ENCODE data around the gene RAB11FIP4. TPM values are rescaled to one million over a fixed set of nuclear protein-coding genes. Genes with fewer than 3 reads are reported as not detected.

The RAB11FIP4 gene
- total RNA-seq, 1 experiment from 2014 or later: 54.9 TPM

DNA sequence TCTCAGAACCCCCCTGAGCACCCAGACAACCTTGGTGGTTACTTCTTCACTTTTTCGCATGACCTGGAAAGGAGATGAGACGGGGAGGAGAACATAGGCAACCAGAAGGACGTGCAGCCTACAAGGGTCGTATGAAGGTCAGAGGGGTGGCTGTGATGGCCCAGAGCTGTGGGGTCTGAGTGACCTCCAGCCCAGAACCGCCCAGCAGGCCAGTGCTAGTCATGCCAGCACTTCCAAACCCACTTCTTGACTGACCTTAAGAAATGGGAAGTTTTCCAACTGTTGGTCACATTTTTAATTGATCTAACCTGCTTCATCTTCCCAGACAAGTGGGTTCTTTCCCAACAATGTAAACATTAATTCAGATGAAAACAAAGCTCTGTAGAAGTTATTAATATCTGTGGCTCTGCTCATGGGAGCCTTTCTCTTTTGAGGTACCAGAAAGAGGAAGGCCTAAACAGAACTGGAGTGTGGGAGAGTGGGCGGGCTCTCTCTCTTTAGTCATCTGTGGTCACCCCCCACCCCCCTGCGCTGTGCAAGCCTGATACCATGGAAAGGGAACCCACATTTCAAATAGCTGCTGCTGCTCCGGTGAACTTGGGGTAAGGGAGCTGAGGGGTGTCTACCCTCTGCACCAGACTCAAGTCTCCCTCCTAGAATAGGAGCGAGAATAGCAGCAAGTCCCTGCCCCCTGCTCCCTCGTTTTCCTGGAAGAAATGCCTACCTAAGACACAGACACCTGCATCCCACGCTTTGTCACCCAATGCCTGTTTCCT, 101.6 kb downstream of the RAB11FIP4 start:
- Mint-ChIP-seq H3K9me3 (no peaks in the 10 kb centered on the region), H3K36me3 (no peaks in the 10 kb centered on the region), H3K4me3 (no peak overlapping the region), H3K4me1 (peaks cover 73% of the 10 kb centered on the region), H3K27me3 (ENCODE audit: low read depth) (no peaks in the 10 kb centered on the region; the same call in 1 of the 2 replicates), H3K27ac (peak overlapping the region; percentile 79; the same call in 1 of the 2 replicates)
- no peak for DNase-seq (ENCODE audit: low spot score)
- ChIA-PET CTCF (interaction anchor here (1.3 to 2.0 kb wide), 3 partner anchors 24 to 103 kb away, joined by 5 to 8 read pairs (median 6); no protein-coding TSS in a partner anchor), POLR2A (no interaction called here)
- TF ChIP-seq, protein P1, sequence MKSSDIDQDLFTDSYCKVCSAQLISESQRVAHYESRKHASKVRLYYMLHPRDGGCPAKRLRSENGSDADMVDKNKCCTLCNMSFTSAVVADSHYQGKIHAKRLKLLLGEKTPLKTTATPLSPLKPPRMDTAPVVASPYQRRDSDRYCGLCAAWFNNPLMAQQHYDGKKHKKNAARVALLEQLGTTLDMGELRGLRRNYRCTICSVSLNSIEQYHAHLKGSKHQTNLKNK (CRISPR knock-in tag; IDR thresholded peaks at IDR 0.05): no peak
- no peak for TF ChIP-seq IRF2 (CRISPR knock-in tag; IDR thresholded peaks at IDR 0.05; ENCODE audit: borderline replicate concordance, low read depth)
- TF ChIP-seq EMX1 (CRISPR knock-in tag; IDR thresholded peaks at IDR 0.05): no peak
- TF ChIP-seq, protein P2, sequence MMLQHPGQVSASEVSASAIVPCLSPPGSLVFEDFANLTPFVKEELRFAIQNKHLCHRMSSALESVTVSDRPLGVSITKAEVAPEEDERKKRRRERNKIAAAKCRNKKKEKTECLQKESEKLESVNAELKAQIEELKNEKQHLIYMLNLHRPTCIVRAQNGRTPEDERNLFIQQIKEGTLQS (CRISPR knock-in tag; conservative IDR thresholded peaks at IDR 0.05): no peak
- TF ChIP-seq, protein P3, sequence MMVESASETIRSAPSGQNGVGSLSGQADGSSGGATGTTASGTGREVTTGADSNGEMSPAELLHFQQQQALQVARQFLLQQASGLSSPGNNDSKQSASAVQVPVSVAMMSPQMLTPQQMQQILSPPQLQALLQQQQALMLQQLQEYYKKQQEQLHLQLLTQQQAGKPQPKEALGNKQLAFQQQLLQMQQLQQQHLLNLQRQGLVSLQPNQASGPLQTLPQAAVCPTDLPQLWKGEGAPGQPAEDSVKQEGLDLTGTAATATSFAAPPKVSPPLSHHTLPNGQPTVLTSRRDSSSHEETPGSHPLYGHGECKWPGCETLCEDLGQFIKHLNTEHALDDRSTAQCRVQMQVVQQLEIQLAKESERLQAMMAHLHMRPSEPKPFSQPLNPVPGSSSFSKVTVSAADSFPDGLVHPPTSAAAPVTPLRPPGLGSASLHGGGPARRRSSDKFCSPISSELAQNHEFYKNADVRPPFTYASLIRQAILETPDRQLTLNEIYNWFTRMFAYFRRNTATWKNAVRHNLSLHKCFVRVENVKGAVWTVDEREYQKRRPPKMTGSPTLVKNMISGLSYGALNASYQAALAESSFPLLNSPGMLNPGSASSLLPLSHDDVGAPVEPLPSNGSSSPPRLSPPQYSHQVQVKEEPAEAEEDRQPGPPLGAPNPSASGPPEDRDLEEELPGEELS (CRISPR knock-in tag; IDR thresholded peaks at IDR 0.05): no peak
- TF ChIP-seq, protein P4, sequence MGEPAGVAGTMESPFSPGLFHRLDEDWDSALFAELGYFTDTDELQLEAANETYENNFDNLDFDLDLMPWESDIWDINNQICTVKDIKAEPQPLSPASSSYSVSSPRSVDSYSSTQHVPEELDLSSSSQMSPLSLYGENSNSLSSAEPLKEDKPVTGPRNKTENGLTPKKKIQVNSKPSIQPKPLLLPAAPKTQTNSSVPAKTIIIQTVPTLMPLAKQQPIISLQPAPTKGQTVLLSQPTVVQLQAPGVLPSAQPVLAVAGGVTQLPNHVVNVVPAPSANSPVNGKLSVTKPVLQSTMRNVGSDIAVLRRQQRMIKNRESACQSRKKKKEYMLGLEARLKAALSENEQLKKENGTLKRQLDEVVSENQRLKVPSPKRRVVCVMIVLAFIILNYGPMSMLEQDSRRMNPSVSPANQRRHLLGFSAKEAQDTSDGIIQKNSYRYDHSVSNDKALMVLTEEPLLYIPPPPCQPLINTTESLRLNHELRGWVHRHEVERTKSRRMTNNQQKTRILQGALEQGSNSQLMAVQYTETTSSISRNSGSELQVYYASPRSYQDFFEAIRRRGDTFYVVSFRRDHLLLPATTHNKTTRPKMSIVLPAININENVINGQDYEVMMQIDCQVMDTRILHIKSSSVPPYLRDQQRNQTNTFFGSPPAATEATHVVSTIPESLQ (CRISPR knock-in tag; IDR thresholded peaks at IDR 0.05): no peak
- no peak for TF ChIP-seq GRHL2 (CRISPR knock-in tag; IDR thresholded peaks at IDR 0.05; ENCODE audit: insufficient replicate concordance, severe bottlenecking)
- TF ChIP-seq, protein P5, sequence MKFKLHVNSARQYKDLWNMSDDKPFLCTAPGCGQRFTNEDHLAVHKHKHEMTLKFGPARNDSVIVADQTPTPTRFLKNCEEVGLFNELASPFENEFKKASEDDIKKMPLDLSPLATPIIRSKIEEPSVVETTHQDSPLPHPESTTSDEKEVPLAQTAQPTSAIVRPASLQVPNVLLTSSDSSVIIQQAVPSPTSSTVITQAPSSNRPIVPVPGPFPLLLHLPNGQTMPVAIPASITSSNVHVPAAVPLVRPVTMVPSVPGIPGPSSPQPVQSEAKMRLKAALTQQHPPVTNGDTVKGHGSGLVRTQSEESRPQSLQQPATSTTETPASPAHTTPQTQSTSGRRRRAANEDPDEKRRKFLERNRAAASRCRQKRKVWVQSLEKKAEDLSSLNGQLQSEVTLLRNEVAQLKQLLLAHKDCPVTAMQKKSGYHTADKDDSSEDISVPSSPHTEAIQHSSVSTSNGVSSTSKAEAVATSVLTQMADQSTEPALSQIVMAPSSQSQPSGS (CRISPR knock-in tag; IDR thresholded peaks at IDR 0.05; ENCODE audit: borderline replicate concordance, low read depth): no peak
- no peak for TF ChIP-seq SMAD3 (CRISPR knock-in tag; IDR thresholded peaks at IDR 0.05; ENCODE audit: borderline replicate concordance)
- TF ChIP-seq, protein P6, sequence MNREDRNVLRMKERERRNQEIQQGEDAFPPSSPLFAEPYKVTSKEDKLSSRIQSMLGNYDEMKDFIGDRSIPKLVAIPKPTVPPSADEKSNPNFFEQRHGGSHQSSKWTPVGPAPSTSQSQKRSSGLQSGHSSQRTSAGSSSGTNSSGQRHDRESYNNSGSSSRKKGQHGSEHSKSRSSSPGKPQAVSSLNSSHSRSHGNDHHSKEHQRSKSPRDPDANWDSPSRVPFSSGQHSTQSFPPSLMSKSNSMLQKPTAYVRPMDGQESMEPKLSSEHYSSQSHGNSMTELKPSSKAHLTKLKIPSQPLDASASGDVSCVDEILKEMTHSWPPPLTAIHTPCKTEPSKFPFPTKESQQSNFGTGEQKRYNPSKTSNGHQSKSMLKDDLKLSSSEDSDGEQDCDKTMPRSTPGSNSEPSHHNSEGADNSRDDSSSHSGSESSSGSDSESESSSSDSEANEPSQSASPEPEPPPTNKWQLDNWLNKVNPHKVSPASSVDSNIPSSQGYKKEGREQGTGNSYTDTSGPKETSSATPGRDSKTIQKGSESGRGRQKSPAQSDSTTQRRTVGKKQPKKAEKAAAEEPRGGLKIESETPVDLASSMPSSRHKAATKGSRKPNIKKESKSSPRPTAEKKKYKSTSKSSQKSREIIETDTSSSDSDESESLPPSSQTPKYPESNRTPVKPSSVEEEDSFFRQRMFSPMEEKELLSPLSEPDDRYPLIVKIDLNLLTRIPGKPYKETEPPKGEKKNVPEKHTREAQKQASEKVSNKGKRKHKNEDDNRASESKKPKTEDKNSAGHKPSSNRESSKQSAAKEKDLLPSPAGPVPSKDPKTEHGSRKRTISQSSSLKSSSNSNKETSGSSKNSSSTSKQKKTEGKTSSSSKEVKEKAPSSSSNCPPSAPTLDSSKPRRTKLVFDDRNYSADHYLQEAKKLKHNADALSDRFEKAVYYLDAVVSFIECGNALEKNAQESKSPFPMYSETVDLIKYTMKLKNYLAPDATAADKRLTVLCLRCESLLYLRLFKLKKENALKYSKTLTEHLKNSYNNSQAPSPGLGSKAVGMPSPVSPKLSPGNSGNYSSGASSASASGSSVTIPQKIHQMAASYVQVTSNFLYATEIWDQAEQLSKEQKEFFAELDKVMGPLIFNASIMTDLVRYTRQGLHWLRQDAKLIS (CRISPR knock-in tag; IDR thresholded peaks at IDR 0.05; ENCODE audit: borderline replicate concordance): no peak
- ATAC-seq: no peak

DNA sequence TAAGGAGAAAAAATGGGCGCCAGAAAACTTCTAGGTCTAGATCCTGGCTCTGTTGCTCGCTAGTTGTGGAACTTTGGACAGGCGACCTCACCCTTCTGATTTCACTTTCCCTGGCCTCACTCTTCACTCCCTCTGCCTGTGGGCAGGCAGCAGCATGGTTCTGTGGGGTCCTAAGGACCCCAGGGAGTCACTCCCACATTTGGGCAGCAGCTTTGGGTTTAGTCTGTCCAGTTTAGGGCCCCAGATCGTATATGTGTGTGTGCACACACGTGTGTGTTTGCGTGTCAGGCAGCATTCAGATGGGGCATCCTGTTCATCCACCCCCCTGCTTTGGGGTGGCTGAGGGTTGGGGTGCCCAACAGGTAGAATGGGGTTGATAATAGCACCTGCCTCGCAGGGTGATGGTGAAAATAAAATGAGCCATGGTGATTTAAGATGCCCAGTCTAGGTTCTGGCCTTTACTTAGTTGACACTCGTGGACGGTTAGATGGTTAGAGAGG, 102.2 kb downstream of the RAB11FIP4 start:
- ChIA-PET POLR2A (no interaction called here), CTCF (interaction anchor here (2.0 kb wide), 1 partner anchor 24 kb away, joined by 8 read pairs; no protein-coding TSS in a partner anchor)
- DNase-seq (ENCODE audit: low spot score) (no peak), ATAC-seq (no peak)
- H3K4me3 Mint-ChIP-seq: no peak overlapping the region
- H3K9me3 Mint-ChIP-seq: no peaks in the 10 kb centered on the region
- H3K4me1 Mint-ChIP-seq: peaks cover 79% of the 10 kb centered on the region
- H3K27me3 Mint-ChIP-seq (ENCODE audit: low read depth): no peaks in the 10 kb centered on the region; the same call in 1 of the 2 replicates
- no peaks in the 10 kb centered on the region for H3K36me3 Mint-ChIP-seq
- TF ChIP-seq, protein P2 (CRISPR knock-in tag; conservative IDR thresholded peaks at IDR 0.05): no peak
- TF ChIP-seq NFE2L1 (CRISPR knock-in tag; IDR thresholded peaks at IDR 0.05): no peak
- TF ChIP-seq, protein P7, sequence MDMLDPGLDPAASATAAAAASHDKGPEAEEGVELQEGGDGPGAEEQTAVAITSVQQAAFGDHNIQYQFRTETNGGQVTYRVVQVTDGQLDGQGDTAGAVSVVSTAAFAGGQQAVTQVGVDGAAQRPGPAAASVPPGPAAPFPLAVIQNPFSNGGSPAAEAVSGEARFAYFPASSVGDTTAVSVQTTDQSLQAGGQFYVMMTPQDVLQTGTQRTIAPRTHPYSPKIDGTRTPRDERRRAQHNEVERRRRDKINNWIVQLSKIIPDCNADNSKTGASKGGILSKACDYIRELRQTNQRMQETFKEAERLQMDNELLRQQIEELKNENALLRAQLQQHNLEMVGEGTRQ (CRISPR knock-in tag; IDR thresholded peaks at IDR 0.05): no peak
- TF ChIP-seq HMGA2 (CRISPR knock-in tag; IDR thresholded peaks at IDR 0.05): no peak
- peak overlapping the region; percentile 34 for H3K27ac Mint-ChIP-seq

Data from WTC11 (cell line).